Activated CD4-positive, alpha-beta T cell treated with anti-CD3 and anti-CD28 coated beads for 24 hours (primary cell): ENCODE results near the gene FIS1.
"Not testable (repeated sequence)": the region's sequence is repeated elsewhere in the genome, so short reads cannot be mapped to it uniquely, and the experiment has no call there.

Experiments
- DNase-seq, 2 donors: peaks; one replicate each; pipeline ENCODE4 v3.0.0-alpha.2; 2020; ENCODE audit warnings: low read depth in 2 of 2

FIS1 gene

DNA sequence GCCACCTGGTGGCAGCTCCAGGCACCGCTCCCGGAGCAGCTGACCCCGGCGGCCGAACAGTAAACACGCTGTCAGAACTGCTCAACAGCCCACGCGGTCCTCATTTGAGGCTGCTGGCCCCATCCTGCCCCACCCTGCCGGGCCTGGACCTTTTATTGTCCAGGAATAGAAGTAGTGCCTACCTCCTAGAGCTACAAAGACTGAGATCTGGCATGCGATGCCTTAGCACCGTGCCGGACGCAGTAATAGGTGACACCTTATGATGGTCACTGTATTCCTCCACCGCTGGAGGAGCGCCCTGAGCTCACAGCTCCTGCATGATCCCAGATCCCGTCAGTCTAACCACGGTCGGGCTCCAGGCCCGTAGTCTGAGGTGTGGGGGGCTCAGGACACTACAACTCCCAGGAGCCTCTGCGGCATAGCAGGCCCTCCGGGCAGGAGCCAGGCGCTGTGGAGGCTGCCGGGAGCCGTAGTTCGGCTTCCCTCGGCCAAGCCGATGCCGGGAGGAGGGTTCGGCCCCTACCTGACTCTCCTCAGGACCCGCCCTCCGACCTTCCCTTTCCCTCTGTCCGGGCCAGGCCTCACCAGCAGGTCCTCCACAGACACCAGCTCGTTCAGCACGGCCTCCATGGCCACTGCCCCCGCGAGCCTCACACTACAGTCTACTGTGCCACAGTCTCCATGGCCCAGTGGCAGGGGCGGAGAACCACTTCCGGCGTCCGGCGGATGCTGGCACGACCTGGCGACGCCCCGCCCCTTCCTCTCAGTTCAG is at the start of gene FIS1:
FIS1 (minus strand) TSS at position 707 of the 772 bp plus-strand sequence; CDS start at position 630, 77 bp downstream.
- DNase-seq, result peak; percentile 89 to 90

DNA sequence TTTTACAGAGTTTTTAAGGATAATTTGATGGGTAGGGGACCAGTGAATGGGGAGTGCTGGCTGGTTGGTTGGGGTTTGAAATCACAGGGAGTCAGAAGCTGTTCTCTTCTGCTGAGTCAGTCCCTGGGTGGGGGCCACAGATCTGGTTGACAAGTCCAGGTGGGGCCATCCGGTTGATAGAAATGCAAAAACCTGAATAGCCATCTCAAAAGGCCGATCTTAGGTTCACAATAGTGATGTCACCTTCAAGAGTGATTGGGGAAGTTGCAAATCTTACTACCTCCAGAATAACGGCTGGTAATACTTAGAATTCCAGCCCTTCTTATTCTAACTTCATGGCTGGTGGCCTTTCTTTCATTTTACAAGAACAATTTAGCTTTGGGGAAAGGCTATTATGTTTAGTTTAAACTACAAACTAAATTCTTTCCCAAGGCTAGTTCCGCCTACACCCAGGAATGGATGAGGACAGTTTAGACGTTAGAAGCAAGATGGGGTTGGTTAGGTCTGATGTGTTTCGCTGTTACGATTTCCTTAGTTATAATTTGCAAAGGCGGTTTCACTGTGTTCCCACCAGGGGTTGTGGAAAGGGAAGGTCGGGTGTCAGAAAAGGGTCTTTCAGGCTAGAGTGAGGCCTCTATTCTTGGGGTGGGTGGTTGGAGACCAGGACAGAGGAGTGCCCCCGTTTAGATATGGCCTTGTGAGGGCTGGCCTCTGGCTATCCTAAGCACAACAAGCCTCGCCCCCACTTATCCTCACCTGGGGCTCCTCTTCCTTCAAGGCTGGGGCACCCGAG is 49.4 kb upstream of the FIS1 start:
- DNase-seq, result no peak

DNA sequence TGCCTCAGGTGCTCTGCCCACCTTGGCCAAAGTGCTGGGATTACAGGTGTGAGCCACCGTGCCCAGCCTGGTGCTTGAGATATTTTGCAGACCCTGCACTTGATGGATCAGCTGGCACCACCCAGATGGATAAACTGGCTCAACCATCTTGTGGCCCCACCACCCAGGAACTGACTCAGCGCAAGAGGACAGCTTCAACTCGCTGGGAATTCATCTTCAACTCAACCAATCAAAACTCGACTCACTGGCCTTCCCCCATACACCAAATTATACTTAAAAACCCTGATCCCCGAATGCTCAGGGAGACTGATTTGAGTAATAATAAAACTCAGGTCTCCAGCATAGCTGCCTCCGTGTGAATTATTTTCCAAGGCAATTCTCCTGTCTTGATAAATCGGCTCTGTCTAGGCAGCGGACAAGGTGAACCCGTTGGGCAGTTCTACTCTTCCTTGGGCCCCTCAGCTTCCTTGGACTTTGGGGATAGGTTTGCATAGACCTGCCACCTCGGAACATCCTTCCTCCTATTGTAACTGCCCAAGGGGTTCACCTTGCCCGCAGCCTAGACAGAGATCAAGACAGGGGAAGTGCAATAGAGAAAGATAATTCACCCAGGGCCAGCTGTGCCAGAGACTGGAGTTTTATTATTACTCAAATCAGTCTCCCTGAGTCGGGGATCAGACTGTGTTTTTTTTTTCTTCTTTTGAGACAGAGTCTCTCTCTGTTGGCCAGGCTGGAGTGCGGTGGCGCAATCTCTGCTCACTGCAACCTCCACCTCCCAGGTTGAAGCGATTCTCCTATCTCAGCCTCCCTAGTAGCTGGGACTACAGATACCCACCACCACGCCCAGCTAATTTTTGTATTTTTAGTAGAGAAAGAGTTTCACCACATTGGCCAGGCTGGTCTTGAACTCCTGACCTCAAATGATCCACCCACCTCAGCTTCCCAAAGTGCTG is 48.5 kb upstream of the FIS1 start:
- DNase-seq, result not testable (repeated sequence)

DNA sequence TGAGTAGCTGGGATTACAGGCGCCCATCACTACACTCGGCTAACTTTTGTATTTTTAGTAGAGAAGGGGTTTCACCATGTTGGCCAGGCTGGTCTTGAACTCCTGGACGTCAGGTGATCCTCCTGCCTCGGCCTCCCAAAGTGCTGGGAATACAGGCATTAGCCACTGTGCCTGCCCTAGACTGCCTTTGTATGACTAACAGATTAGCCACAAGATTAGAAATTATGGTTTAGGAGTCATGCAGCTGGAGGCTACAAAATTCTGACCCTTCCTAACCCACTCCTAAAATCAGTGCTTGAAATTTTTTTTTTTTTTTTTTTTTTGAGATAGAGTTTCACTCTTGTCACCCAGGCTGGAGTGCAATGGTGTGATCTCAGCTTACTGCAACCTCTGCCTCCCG is 47.7 kb upstream of the FIS1 start:
- DNase-seq, result not testable (repeated sequence)

DNA sequence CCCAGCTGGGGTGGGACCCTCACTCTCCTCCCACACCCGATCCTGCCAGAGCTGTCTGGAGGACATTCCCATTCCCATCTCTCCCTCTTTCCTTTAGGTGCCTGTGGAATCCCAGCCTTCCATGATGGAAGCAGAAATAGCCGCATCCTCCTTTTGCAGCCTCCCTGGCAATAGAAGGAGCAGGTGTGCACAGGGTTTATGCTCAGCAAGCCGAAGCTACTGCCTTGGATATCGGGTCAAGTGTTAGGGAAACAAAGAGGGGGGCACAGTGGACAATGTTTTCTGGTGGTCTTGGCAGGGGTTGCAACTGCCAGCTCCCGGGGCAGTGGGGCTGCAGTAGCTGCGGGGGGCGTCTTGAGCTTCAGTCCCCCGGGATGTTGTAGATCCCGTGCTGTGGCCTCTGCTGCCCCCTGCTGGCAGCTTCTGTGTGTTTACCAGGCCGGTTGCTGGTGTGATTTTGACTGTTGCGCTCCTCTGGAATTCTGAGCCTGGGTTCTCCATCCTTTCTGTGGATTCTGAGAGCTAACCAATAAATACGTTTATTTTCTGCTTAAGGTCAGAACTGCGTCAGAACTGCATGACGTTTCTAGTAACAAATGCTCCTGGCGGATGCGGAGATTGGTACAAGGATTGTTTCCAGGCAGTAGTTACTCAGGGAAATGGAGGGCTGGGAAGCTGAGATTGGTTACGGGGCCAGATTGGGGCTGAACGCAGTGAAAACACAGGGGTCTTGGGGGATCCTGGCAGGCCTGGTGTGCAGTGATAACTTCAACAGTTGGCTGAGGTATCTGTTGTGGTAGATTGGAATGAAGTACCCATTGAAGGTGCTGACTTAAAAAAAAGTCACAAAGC is 45.5 kb upstream of the FIS1 start:
- DNase-seq, result peak; percentile 49 to 58

DNA sequence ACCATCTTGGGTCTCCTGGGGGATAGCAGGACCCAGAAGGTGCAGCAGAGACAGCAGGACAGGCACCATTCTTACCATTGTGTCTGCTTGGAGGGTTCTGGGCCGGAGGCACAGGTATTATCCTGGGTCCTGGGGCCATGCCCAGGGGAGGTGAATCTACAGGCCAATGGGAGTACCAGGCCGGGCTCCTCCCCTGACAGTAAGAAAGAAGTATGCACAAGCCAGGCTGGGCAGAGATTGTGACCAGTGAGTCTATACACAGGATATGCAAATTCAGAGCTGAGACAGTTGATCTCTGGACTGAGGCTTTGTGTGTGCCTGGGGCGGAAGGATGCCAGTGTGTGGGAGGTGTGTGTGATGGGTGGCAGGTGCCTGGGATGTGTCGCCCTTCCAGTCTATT is 44.8 kb upstream of the FIS1 start:
- DNase-seq, result not testable (repeated sequence)

DNA sequence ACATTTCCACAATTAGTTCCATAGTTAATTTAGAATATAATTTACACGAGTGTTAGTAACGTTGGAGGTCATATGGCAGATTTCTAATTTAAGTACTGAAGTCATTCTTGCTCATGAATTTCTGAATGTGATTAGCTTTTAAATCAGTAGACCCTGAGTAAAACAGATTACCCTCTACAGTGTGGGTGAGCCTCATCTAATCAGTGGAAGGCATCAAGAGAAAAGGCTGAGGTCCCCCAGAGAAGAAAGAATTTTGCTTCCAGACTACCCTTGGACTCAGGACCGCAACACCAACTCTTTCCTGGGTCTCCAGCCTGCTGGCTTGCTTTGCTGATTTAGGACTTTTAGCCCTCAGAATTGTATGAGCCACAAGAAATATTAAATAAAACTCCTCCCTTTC is 43.6 kb upstream of the FIS1 start:
- no peak for DNase-seq

DNA sequence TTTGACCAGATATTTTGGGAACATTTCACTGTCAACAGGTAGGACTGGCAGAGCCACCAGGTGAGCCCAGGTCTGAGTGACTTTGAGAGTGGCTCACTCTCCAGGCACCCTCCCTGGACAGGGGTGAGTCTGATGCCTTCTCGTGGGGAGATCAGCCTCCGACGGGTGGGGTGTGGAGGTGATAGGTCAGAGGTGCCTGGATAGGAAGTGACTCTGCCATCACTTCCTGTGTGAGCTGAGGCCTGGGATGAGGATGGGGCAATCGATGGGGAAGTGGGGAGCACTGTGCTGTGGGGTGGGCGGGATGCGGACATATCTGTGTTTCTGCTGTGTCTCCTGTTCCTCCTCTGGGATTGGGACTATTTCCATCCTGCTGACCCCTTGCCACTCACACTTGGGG is 42.2 kb upstream of the FIS1 start:
- DNase-seq, result no peak

DNA sequence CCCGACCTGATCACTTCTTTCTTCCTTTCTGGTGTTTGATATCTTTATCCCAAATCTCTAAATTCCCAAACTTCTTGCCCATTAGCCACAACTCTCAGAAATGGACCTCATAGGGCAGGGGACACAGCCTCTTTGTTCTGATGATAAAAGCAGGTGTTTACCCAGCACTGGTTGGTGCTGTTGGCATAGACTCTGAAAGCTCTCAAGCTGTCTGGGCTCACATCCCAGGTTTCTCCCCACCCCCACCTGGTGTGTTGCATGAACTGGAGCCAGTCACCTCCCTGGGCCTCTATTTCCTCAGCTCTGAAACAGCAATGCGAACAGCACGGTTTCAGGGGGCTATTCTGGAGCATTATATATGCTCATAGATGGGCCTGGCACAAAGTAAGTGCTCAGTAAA is 41.0 kb upstream of the FIS1 start:
- not testable (repeated sequence) for DNase-seq

DNA sequence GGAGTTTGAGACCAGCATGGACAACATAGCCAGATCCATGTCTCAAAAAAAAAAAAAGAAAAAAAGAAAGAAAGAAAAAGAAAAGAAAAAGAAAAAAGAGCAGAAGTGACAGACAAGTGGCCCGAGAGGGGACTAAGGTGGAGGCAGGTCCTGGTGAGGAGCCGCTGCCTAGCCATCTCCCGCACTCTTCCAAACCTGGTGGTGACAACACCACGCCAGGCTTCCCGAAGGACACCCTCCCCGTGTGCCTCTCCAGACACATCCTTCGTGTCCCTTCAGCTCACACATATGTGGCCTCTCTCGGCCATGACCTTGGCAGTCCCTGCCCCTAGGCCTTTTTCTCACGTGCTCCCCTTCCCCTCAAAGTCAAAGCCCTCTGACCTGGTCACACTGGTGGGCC is 40.3 kb upstream of the FIS1 start:
- no peak for DNase-seq

DNA sequence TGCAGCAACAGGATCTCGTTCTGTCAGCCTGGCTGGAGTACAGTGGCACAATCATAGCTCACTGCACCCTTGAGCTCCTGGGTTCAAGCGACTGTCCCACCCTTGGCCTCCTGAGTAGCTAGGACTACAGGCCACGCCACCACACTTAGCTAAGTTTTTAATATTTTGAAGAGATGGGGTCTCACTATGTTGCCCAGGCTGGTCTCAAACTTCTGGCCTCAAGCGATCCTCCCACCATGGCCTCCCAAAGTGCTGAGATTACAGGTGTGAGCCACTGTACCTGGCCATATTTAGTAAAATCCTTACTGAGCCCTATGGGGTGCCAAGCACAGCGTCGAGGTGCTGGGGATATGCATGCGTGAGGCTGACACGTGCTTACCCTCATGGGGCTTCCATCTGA is 36.0 kb upstream of the FIS1 start:
- not testable (repeated sequence) for DNase-seq

DNA sequence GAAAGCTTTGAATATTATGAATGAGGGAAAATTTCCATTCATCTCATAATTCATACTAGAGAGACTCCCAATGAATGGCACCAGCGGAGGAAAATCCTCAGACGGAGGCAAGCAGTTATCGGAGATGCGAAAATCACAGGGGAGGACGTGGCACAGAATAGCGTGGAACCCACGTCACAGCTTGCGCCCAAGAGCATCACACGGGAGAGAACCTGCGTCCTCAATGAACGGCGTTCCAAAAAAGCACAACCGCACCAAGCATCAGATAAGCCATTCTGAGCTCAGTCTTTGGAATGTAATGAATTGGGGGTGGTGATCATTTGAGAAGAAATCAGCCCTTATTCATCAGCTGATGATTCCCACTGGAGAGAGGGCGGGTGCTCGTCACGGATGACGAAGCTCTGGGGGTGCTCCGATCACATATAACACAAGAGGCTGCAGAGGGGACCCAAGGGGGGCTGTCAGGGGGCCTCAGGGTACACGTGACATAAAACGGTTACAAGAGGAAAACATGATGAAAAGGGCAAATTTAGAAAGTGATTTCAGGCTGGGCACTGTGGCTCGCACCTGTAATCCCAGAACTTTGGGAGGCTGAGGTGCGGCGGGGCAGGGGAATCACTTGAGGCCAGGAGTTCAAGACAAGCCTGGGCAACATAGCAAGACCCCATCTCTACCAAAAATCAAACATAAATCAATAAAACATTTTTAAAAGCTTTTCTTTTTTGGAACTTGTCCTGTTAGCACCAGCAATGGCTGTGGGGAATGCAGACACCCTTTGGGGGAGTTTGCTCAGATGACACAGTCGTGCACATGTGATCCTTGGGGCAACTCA is 33.8 kb upstream of the FIS1 start:
- DNase-seq, result no peak

DNA sequence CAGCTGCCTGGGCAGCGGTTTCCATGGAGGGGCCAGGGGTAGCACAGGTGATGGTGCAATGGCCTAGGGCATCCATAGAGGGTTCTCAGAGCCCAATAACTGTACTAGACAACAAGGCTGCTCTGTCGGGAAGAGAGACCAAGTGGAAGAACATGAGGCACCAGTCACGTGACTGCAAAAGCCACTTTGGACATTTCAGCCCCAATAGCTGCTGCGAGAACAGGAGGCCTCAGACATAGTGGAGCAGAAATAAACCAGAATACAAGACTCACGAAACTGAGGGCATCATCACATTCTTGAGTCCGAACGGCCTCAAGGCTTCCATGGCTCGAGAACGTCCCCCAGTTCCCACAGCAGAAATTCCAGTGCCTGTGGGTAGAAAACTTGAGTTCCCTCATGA is 32.3 kb upstream of the FIS1 start:
- no peak for DNase-seq

DNA sequence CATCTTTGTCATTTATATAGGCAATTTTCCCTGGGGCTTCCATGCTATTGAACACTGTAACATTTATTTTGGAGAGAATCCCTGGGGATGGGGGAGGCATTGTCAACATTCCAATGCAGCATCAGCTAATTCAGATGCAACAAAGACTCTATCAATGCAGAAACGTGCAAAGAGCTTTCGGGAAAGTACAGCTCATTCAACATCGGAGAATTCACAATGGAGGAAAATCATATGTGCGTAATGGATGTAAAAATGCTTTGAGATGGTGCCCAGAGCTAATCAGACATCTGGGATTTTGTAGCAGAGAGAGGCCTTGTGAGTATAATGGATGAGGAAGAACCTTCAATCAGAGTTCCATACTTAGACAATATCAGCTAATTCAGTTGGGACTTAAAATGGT is 28.3 kb upstream of the FIS1 start:
- DNase-seq, result no peak

DNA sequence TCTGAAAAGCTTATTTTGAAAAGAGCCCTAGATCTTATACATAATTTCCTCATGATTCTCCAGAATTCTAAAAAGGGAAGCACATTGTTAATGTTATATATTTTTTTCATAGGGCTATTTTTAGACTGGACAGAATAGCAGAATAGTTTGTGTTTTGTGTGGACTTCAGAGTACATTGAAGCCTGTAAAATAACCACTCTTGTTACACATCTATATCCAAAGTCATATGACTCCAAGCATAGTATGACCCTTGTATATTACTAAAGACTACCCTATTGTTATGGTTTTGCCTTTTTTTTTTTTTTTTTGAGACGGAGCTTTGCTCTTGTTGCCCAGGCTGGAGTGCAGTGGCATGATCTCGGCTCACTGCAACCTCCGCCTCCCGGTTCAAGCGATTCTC is 26.1 kb upstream of the FIS1 start:
- no peak for DNase-seq

DNA sequence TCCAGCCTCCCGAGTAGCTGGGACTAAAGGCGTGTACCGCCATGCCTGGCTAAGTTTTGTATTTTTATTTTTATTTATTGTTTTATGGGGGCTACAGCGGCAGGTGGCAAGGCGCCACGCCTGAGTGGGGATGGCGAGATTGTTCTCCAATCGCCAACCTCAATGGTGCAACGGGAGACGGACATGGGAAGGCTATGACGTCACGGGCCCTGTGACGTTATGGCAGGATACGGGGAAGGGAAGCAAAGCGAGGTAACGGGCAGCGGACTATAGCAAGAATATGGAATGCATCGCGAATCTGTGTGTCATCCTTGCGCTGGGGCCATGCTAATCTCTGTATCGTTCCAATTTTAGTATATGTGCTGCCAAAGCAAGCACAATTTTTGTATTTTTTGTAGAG is 24.8 kb upstream of the FIS1 start:
- DNase-seq, result no peak

DNA sequence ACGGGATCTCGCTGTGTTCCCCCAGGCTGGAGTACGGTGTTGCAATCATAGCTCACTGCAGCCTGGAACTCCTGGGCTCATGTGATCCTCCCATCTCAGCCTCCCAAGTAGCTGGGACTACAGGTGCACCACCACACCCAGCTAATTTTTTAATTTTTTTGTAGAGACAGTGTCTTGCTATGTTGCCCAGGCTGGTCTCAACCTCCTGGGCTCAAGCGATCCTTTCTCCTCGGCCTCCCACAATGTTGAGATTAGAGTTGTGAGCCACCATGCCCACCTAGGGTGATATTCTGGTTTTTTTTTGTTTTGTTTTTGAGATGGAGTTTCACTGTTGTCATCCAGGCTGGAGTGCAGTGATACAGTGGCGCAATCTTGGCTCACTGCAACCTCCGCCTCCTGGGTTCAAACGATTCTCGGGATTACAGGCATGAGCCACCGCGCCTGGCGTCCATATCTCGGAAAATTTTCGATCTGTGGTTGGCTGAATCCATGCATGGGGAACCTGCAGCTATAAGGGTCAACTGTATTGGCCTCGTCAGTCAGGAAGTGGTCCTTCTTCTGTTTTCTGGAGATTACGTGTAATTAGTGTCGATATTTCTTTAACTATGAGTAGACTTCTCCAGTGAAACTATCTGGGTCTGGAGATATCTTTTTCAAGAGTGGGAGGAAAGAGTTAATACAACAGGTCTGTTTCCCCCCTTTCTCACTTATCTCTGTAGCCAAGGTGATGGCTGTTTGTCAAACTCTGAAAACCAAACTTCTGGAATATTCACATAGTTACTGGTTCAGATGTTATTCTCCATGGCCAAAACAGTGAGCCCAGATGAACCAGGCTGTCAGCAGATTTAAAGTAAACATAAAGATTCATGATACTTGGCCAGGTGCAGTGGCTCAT is 21.0 kb upstream of the FIS1 start:
- no peak for DNase-seq

DNA sequence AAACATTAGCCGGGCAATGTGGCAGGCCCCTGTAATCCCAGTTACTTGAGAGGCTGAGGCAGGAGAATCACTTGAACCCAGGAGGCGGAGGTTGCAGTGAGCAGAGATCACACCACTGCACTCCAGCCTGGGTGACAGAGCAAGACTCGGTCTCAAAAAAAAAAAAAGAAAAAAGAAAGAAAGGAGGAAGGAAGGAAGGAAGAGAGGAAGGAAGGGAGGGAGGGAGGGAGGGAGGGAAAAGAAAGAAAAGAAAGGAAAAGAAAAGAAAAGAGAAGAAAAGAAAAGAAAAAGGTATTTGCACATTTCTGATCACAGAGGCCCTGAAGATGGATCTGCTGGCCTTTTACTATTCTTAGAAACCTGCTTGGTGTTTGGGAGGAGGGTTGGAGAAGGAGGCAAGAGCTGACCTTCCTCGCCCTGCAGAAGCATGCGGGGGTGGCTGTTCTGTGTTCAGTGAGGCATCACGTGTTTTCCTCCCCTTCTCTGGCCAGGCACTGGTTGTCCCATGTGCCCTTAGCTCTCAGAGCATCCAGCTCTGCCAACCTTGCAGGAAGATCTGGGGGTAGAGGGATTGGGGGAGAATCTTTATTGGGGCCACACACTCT is 19.3 kb upstream of the FIS1 start:
- not testable (repeated sequence) for DNase-seq

DNA sequence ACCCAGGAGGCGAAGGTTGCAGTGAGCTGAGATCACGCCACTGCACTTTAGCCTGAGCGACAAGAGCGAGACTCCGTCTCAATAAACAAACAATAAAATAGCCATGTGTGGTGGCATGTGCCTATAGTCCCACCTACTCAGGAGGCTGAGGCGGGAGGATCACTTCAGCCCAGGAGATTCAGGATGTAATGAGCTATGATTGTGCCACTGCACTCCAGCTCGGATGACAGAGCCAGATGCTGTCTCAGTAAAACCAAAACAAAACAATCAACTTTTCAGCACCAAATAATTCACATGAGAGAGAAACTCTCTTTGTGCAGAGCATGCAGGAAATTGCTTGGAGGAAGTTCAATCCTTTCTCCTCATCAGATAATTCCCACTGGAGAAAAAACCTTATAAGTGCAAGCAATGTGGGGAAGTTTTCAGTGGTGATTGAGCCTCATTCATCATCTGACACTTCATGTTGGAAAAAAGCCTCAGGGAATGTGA is 13.4 kb upstream of the FIS1 start:
- no peak for DNase-seq
